GM12864 (cell line): ENCODE measurements around the gene ZC3H18.

Source experiments
- DNase-seq: peaks from one replicate; pipeline ENCODE4 v3.0.0-alpha.2; 2011; ENCODE audit warnings: low read depth
- H3K4me3 ChIP-seq: 2 replicates; pipeline ENCODE4 v1.5.1; 2011; ENCODE audit warnings: mild to moderate bottlenecking, low read depth, low read length, control low read depth
- CTCF ChIP-seq: IDR thresholded peaks from 2 replicates; pipeline ENCODE4 v1.5.1; 2011; ENCODE audit warnings: low read depth, mild to moderate bottlenecking, moderate library complexity, low read length, control low read depth, inconsistent platforms; ENCODE audit errors: missing control alignments

The ZC3H18 gene

DNA sequence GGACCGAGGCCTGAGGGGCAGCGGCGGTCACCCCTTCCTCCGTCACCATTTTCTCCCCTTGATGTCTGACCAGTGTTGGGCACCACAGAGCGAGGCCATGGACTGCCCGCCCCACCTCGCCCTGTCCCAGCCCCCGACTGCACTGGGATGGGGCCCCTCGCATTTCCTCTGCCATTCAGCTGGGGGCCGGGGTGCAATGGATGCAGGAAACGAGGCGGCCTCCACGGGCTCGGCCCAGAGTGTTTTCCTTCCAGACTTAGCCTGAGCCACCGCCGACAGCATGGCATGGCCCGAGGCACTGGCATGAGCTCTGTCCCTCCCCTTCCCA, 44.6 kb upstream of the ZC3H18 start:
- no peak for TF ChIP-seq CTCF

GRCh38 chr16:88526008-88526905, 43.9 kb upstream of the ZC3H18 start:
- no peak for TF ChIP-seq CTCF

More for the DNA sequence above, 44.6 kb upstream of the ZC3H18 start:
- H3K4me3 ChIP-seq: no peak overlapping the region
- DNase-seq: no peak

DNA sequence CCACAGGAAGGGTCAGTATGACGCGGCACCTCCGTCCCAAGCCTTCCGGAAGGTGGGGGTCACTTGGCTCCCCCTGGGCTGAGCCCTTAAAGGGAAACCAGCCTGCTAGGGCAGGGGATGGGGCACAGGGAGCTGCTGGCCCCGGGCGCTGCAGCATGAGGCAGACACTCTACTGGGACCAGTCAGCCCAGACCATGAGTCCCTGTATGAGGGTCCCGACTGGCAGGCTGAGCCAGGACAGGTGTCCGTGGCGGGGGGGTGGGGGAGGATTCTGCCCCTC, 43.4 kb upstream of the ZC3H18 start:
- no peak for DNase-seq
- no peak for TF ChIP-seq CTCF

More at GRCh38 chr16:88526008-88526905, 43.9 kb upstream of the ZC3H18 start:
- no peak overlapping the region for H3K4me3 ChIP-seq
- no peak for DNase-seq

GRCh38 chr16:88527186-88527936, 42.8 kb upstream of the ZC3H18 start:
- H3K4me3 ChIP-seq: no peak overlapping the region
- peak; percentile 79 for TF ChIP-seq CTCF
- DNase-seq: no peak

More for the DNA sequence above, 43.4 kb upstream of the ZC3H18 start:
- H3K4me3 ChIP-seq: no peak overlapping the region

GRCh38 chr16:88527937-88528743, 42.1 kb upstream of the ZC3H18 start:
- no peak for DNase-seq
- H3K4me3 ChIP-seq: no peak overlapping the region
- TF ChIP-seq CTCF: no peak

DNA sequence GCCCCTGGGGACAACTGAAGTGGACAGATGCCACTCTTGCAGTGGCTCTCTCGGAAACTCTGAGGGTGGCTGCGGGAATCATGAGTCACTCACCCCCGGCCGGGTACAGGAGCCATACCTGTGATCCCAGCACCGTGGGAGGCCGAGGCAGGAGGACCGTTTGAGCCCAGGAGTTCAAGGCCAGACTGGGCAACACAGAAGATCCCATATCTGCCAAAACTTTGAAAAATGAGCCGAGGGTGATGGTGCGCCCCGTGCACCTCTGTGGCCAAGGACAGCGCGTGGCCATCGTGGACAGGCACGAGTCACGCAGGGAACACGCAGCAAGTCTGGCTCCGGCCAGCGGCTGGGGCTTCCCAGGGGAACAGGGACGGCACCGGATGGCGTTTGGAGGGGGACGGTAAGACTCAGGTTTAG, 41.3 kb upstream of the ZC3H18 start:
- no peak for TF ChIP-seq CTCF
- DNase-seq: no peak

More for the DNA sequence above, 41.3 kb upstream of the ZC3H18 start:
- no peak overlapping the region for H3K4me3 ChIP-seq
